Testis (tissue), 3 donors: ENCODE measurements around the gene KPNB1. TPM values are rescaled to one million over a fixed set of nuclear protein-coding genes. Genes with fewer than 3 reads are reported as not detected.

Experiments
- DNase-seq: peaks from one replicate; pipeline ENCODE4 v3.0.0-alpha.2; 2019
- H3K27ac ChIP-seq, 2 donors: fragments of 200-600 bp; sonication (generic); one replicate each; pipeline ENCODE4 v1.5.1; 2019
- H3K27me3 ChIP-seq: fragments of 200-600 bp; sonication (generic); one replicate; pipeline ENCODE4 v1.5.1; 2019
- H3K36me3 ChIP-seq: fragments of 200-600 bp; sonication (generic); one replicate; pipeline ENCODE4 v1.5.1; 2017; ENCODE audit warnings: low read depth; ENCODE audit errors: missing control alignments
- H3K4me1 ChIP-seq: fragments of 200-600 bp; sonication (generic); one replicate; pipeline ENCODE4 v1.5.1; 2019
- H3K4me3 ChIP-seq, 2 donors: fragments of 200-600 bp; sonication (generic); one replicate each; pipeline ENCODE4 v1.5.1; 2017 to 2019
- H3K9me3 ChIP-seq: fragments of 200-600 bp; sonication (generic); one replicate; pipeline ENCODE4 v1.5.1; 2017
- CTCF ChIP-seq, 3 experiments: fragments of 450-650 bp in 2 of 3; fragments of 200-600 bp in 1 of 3; sonication (generic) in 1 of 3; IDR thresholded peaks; one replicate each; pipeline ENCODE4 v1.5.1; 2016 to 2019; ENCODE audit warnings: antibody characterized with exemption in 3 of 3, mild to moderate bottlenecking in 2 of 3, moderate library complexity in 1 of 3
- POLR2A ChIP-seq: fragments of 450-650 bp; IDR thresholded peaks from one replicate; pipeline ENCODE4 v1.6.1; 2017; ENCODE audit warnings: antibody characterized with exemption, mild to moderate bottlenecking, moderate library complexity
- WGBS, 2 donors: methylation state at CpG; one replicate each; pipeline ENCODE4 v1.1.5; 2018; 5-methylcytosine and 5-hydroxymethylcytosine counted together
- intact Hi-C: fragments of 100-400 bp; cut with DNase I; formaldehyde crosslinking; loops from one replicate; pipeline ENCODE4 v1.15.1; 2023; ENCODE audit warnings: low total_unique reads
- polyA plus RNA-seq: library from polyadenylated mRNA; stranded (reverse); fragments of 350-450 nt; fragmentation: Illumina TruSeq; extraction: RNeasy Lipid Tissue Mini Kit (QIAGEN cat#74804); gene quantifications from one replicate; pipeline ENCODE4 v1.2.3, GENCODE V29; 2014; ENCODE audit warnings: low read depth, low replicate concordance; ENCODE audit not compliant: insufficient read depth
- total RNA-seq, 2 donors: library from RNA; depleted of rRNA; stranded (reverse); fragments of >200 nt; gene quantifications; one replicate each; pipeline ENCODE4 v1.2.3, GENCODE V29; 2016

KPNB1 gene
- total and polyA plus RNA-seq, 3 donors from 2014 or later = 262 to 391 (median 299) TPM

GRCh38 chr17:47628014-47628566 is 21.6 kb upstream of the KPNB1 start:
- no peak overlapping the region for H3K27ac ChIP-seq
- 93 to 94% methylated on average over 8 of the region's 8 CpGs for WGBS, 2 donors
- H3K4me1 ChIP-seq = no peaks in the 10 kb centered on the region
- intact Hi-C loops = no loop called here
- H3K36me3 ChIP-seq = no peaks in the 10 kb centered on the region
- no peak overlapping the region for H3K4me3 ChIP-seq
- DNase-seq = no peak
- TF ChIP-seq POLR2A = no peak
- TF ChIP-seq CTCF (IDR thresholded peaks at IDR 0.05) = no peak
- no peaks in the 10 kb centered on the region for H3K27me3 ChIP-seq
- H3K9me3 ChIP-seq = no peaks in the 10 kb centered on the region

GRCh38 chr17:47629826-47630225 is 19.9 kb upstream of the KPNB1 start:
- Histone ChIP-seq H3K4me3 (no peak overlapping the region), H3K9me3 (no peaks in the 10 kb centered on the region), H3K27ac (no peak overlapping the region), H3K27me3 (no peaks in the 10 kb centered on the region), H3K4me1 (no peaks in the 10 kb centered on the region), H3K36me3 (no peaks in the 10 kb centered on the region)
- no peak for TF ChIP-seq CTCF (IDR thresholded peaks at IDR 0.05)
- TF ChIP-seq POLR2A = no peak
- DNase-seq = no peak
- WGBS, 2 donors = 59 to 92% methylated on average over 5 of the region's 5 CpGs
- intact Hi-C loops = loop anchor here (5.0 kb wide), 1 partner anchor 508 kb away; no protein-coding TSS in a partner anchor

GRCh38 chr17:47630614-47631013 is 19.1 kb upstream of the KPNB1 start:
- intact Hi-C loops = loop anchor here (5.0 kb wide), 1 partner anchor 508 kb away; no protein-coding TSS in a partner anchor
- 64 to 82% methylated on average over 2 of the region's 2 CpGs for WGBS, 2 donors
- no peak overlapping the region for H3K4me3 ChIP-seq
- no peak for TF ChIP-seq CTCF (IDR thresholded peaks at IDR 0.05)
- TF ChIP-seq POLR2A = no peak
- H3K27ac ChIP-seq = no peak overlapping the region
- no peaks in the 10 kb centered on the region for H3K4me1 ChIP-seq
- no peaks in the 10 kb centered on the region for H3K9me3 ChIP-seq
- no peaks in the 10 kb centered on the region for H3K36me3 ChIP-seq
- no peak for DNase-seq
- no peaks in the 10 kb centered on the region for H3K27me3 ChIP-seq

GRCh38 chr17:47632991-47633390 is 16.7 kb upstream of the KPNB1 start:
- Histone ChIP-seq H3K27ac (no peak overlapping the region), H3K36me3 (no peaks in the 10 kb centered on the region), H3K4me1 (no peaks in the 10 kb centered on the region), H3K27me3 (no peaks in the 10 kb centered on the region), H3K4me3 (no peak overlapping the region), H3K9me3 (no peaks in the 10 kb centered on the region)
- TF ChIP-seq POLR2A (no peak), CTCF (IDR thresholded peaks at IDR 0.05) (no peak)
- intact Hi-C loops = loop anchor here (5.0 kb wide), 1 partner anchor 511 kb away; no protein-coding TSS in a partner anchor
- WGBS, 2 donors = 94 to 95% methylated on average over 3 of the region's 3 CpGs
- no peak for DNase-seq

GRCh38 chr17:47633996-47634395 is 15.7 kb upstream of the KPNB1 start:
- H3K4me1 ChIP-seq = no peaks in the 10 kb centered on the region
- no peak for DNase-seq
- 83 to 96% methylated on average over 1 of the region's 1 CpG for WGBS, 2 donors
- no peaks in the 10 kb centered on the region for H3K27me3 ChIP-seq
- no peak for TF ChIP-seq CTCF (IDR thresholded peaks at IDR 0.05)
- TF ChIP-seq POLR2A = no peak
- H3K36me3 ChIP-seq = no peaks in the 10 kb centered on the region
- H3K9me3 ChIP-seq = no peaks in the 10 kb centered on the region
- H3K4me3 ChIP-seq = no peak overlapping the region
- intact Hi-C loops = loop anchor here (5.0 kb wide), 1 partner anchor 512 kb away; no protein-coding TSS in a partner anchor
- no peak overlapping the region for H3K27ac ChIP-seq
